ENCODE results near the gene FOXQ1.

FOXQ1 gene

DNA sequence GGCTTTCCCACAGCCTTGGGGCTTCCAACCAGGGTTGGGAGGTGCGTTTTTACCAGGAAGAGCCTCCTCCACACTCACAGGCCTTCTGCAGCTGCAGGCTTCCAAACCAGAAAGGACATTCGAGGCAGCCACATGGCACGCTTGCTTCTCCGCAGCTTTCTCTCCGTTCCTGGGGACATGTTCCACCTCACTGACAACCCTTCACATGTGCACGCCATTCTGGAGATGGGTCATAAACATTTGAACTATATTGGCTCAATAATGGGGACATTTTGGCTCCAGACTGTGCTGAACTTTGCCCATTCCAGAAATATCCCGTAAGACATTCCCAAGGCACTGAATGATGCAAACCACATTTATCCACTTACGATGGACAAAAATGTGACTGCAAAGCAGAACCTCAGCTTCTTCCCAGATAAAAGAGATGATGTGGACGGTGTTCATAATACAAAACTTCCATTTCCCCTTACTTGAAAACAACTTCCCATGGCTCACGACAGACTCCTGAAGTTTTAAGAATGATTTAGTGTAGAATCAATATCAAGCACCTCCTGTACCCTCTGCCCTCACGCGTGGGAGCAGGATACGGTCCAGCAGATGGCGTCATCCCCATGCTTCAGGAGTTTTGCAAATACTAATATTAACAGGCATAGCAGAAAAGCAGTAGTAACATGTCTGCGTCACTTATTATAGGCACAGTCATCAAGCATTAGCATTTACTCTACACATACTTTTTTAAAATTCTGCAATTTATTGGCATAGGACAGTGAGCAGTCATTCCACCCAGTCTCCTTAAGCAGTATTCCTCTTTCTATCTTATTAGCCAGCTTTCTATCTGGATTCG lies 52.1 kb downstream of the FOXQ1 start:
- no peak for DNase-seq

Measured in NCI-H187 treated with DMSO at 0.1 percent for 48 hours (cell line).